ENCODE measurements around the gene PPP2R2C.
A peak's percentile ranks its signal among the peaks of the same experiment; 100 is the strongest.

Gene PPP2R2C

GRCh38 chr4:6394671-6395081 is 77.7 kb downstream of the PPP2R2C start:
- no peak for DNase-seq

- no peak for DNase-seq
These were observed 78.6 kb downstream of the PPP2R2C start for GRCh38 chr4:6393544-6394475.

- DNase-seq: no peak
These were observed 79.3 kb downstream of the PPP2R2C start for GRCh38 chr4:6393066-6393465.

- DNase-seq: no peak
These were observed 80.0 kb downstream of the PPP2R2C start for GRCh38 chr4:6392407-6392806.

GRCh38 chr4:6391852-6392188 is 80.6 kb downstream of the PPP2R2C start:
- no peak for DNase-seq

GRCh38 chr4:6391186-6391851 is 81.1 kb downstream of the PPP2R2C start:
- DNase-seq: peak; percentile 7

- DNase-seq: no peak
These were observed 82.1 kb downstream of the PPP2R2C start for GRCh38 chr4:6390356-6390755.

- DNase-seq: no peak
These were observed 83.1 kb downstream of the PPP2R2C start for GRCh38 chr4:6389142-6389825.

- no peak for DNase-seq
These were observed 83.7 kb downstream of the PPP2R2C start for GRCh38 chr4:6388713-6389112.

GRCh38 chr4:6387946-6388345 is 84.5 kb downstream of the PPP2R2C start:
- DNase-seq: no peak

- DNase-seq: no peak
These were observed 86.3 kb downstream of the PPP2R2C start for GRCh38 chr4:6386091-6386490.

GRCh38 chr4:6385288-6385687 is 87.1 kb downstream of the PPP2R2C start:
- DNase-seq: no peak

- no peak for DNase-seq
These were observed 87.9 kb downstream of the PPP2R2C start for GRCh38 chr4:6384541-6384940.

GRCh38 chr4:6383929-6384328 is 88.5 kb downstream of the PPP2R2C start:
- no peak for DNase-seq

GRCh38 chr4:6383009-6383404 is 89.4 kb downstream of the PPP2R2C start:
- no peak for DNase-seq

- DNase-seq: no peak
These were observed 90.8 kb downstream of the PPP2R2C start for GRCh38 chr4:6381571-6382123.

GRCh38 chr4:6380746-6381410 is 91.5 kb downstream of the PPP2R2C start:
- no peak for DNase-seq

- DNase-seq: no peak
These were observed 92.4 kb downstream of the PPP2R2C start for GRCh38 chr4:6379767-6380745.

- DNase-seq: no peak
These were observed 93.6 kb downstream of the PPP2R2C start for GRCh38 chr4:6378493-6379445.

Data from NCI-H345 (cell line).